SK-MEL-5 (cell line): ENCODE measurements around the gene CCDC127. TPM values are rescaled to one million over a fixed set of nuclear protein-coding genes. Genes with fewer than 3 reads are reported as not detected.
A peak's percentile ranks its signal among the peaks of the same experiment; 100 is the strongest.
"Not testable (repeated sequence)": the region's sequence is repeated elsewhere in the genome, so short reads cannot be mapped to it uniquely, and the experiment has no call there.

ENCODE experiments used
- DNase-seq: peaks from one replicate; pipeline ENCODE4 v3.0.0-alpha.2; 2016; ENCODE audit warnings: low read depth, low spot score
- in situ Hi-C: cut with HindIII; loops from 2 replicates; pipeline ENCODE4 v1.10.0; 2016; ENCODE audit warnings: low sequenced_read_pairs, high pct_unique_total_duplicates, low pct_unique_long_range_greater_than_20kb
- total RNA-seq: library from RNA; depleted of rRNA; stranded (reverse); fragments of >200 nt; shearing (Covaris generic); gene quantifications from 2 replicates; pipeline ENCODE4 v1.2.3, GENCODE V29; 2014

CCDC127 gene
- total RNA-seq, 1 experiment from 2014 or later = 7.4 TPM

GRCh38 chr5:170971-171800 lies 46.8 kb downstream of the CCDC127 start:
- in situ Hi-C loops = no loop called here
- DNase-seq = no peak

GRCh38 chr5:169728-170094 lies 48.2 kb downstream of the CCDC127 start:
- in situ Hi-C loops = no loop called here
- DNase-seq = no peak

GRCh38 chr5:169071-169727 lies 48.8 kb downstream of the CCDC127 start:
- in situ Hi-C loops = no loop called here
- peak; percentile 28 for DNase-seq

GRCh38 chr5:167982-168660 lies 49.8 kb downstream of the CCDC127 start:
- in situ Hi-C loops = no loop called here
- DNase-seq = peak; percentile 10

GRCh38 chr5:167511-167910 lies 50.4 kb downstream of the CCDC127 start:
- no peak for DNase-seq
- in situ Hi-C loops = no loop called here

- no peak for DNase-seq
- in situ Hi-C loops = no loop called here
Observed at GRCh38 chr5:166441-167372, 51.2 kb downstream of the CCDC127 start.

- in situ Hi-C loops = not testable (repeated sequence)
Observed at GRCh38 chr5:164783-165182, 53.2 kb downstream of the CCDC127 start.

GRCh38 chr5:164244-164643 lies 53.7 kb downstream of the CCDC127 start:
- peak; percentile 27 for DNase-seq
- in situ Hi-C loops = no loop called here

More at GRCh38 chr5:164783-165182, 53.2 kb downstream of the CCDC127 start:
- not testable (repeated sequence) for DNase-seq

GRCh38 chr5:163841-164240 lies 54.1 kb downstream of the CCDC127 start:
- in situ Hi-C loops = no loop called here
- DNase-seq = no peak

GRCh38 chr5:163338-163620 lies 54.7 kb downstream of the CCDC127 start:
- DNase-seq = no peak
- in situ Hi-C loops = no loop called here

GRCh38 chr5:162565-163337 lies 55.2 kb downstream of the CCDC127 start:
- DNase-seq = no peak
- in situ Hi-C loops = no loop called here

GRCh38 chr5:162190-162564 lies 55.8 kb downstream of the CCDC127 start:
- in situ Hi-C loops = no loop called here

GRCh38 chr5:161803-162110 lies 56.2 kb downstream of the CCDC127 start:
- in situ Hi-C loops = no loop called here
- DNase-seq = no peak

More at GRCh38 chr5:162190-162564, 55.8 kb downstream of the CCDC127 start:
- DNase-seq = no peak

GRCh38 chr5:160921-161802 lies 56.8 kb downstream of the CCDC127 start:
- in situ Hi-C loops = no loop called here
- no peak for DNase-seq

GRCh38 chr5:160173-160510 lies 57.8 kb downstream of the CCDC127 start:
- in situ Hi-C loops = no loop called here
- DNase-seq = no peak

- in situ Hi-C loops = no loop called here
- no peak for DNase-seq
Observed at GRCh38 chr5:159448-160172, 58.3 kb downstream of the CCDC127 start.
